Measurements from ENCODE around the gene PAPOLB. TPM values are rescaled to one million over a fixed set of nuclear protein-coding genes. Genes with fewer than 3 reads are reported as not detected.

PAPOLB gene
- total and polyA plus RNA-seq, 8 donors = 0.37 TPM; not detected in 7

DNA sequence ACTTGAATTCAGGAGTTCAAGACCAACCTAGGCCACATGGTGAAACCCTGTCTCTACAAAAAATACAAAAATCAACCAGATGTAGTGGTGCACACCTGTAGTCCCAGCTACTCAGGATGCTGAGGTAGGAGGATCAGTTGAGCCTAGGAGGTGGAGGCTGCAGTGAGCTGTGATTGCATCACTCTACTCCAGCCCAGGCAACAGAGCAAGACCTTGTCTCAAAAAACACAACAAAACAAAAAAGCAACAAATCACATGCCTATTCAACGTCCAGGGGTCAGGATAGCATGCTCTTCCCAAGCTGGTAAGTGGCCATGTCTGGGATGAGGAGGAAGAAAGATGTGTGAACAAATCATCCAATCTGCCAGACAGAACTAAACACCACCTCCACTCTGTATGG, 27.9 kb upstream of the PAPOLB start:
- DNase-seq = no peak
- Histone ChIP-seq H3K4me3 (no peak overlapping the region), H3K4me1 (no peaks in the 10 kb centered on the region), H3K27me3 (peaks cover 0 to 9% (median 0%) of the 10 kb centered on the region in 3 donors), H3K36me3 (no peaks in the 10 kb centered on the region), H3K9me3 (peaks cover 0 to 13% (median 8%) of the 10 kb centered on the region in 4 donors), H3K27ac (no peak overlapping the region)
- TF ChIP-seq, protein P1, sequence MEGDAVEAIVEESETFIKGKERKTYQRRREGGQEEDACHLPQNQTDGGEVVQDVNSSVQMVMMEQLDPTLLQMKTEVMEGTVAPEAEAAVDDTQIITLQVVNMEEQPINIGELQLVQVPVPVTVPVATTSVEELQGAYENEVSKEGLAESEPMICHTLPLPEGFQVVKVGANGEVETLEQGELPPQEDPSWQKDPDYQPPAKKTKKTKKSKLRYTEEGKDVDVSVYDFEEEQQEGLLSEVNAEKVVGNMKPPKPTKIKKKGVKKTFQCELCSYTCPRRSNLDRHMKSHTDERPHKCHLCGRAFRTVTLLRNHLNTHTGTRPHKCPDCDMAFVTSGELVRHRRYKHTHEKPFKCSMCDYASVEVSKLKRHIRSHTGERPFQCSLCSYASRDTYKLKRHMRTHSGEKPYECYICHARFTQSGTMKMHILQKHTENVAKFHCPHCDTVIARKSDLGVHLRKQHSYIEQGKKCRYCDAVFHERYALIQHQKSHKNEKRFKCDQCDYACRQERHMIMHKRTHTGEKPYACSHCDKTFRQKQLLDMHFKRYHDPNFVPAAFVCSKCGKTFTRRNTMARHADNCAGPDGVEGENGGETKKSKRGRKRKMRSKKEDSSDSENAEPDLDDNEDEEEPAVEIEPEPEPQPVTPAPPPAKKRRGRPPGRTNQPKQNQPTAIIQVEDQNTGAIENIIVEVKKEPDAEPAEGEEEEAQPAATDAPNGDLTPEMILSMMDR (IDR thresholded peaks at IDR 0.05) = no peak
- no peak for TF ChIP-seq EP300 (IDR thresholded peaks at IDR 0.05)
- no peak for TF ChIP-seq POLR2A (IDR thresholded peaks at IDR 0.05)
- no peak for TF ChIP-seq POLR2AphosphoS5 (IDR thresholded peaks at IDR 0.05)
- intact Hi-C loops (cut with DNase I; ENCODE audit: low total_unique reads) = no loop called here
- WGBS, 5 donors = 22 to 50% (median 30%) methylated on average over 1 of the region's 1 CpG

DNA sequence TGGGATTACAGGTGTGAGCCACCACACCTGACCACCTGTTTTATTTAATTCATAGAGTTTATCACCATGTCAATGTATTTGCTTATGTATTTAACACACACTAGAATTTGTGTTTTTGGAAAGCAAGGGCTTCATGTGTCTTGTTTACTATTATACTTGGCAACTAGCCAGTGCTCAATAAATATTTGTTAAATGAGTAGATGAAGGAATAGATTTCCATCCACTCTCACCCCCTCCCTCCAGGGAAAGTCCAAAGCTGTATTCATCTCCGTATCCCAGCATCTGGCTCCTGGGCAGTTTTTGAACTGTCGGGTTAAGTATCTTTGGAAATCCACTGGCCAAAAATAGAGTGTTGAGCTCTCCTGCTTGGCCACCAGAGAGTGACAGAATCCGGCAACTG, 26.3 kb upstream of the PAPOLB start:
- H3K36me3 ChIP-seq = no peaks in the 10 kb centered on the region
- intact Hi-C loops (cut with DNase I; ENCODE audit: low total_unique reads) = no loop called here
- no peak overlapping the region for H3K27ac ChIP-seq
- no peak overlapping the region for H3K4me3 ChIP-seq
- TF ChIP-seq POLR2AphosphoS5 (IDR thresholded peaks at IDR 0.05) = no peak
- WGBS, 5 donors = 55 to 71% (median 60%) methylated on average over 3 of the region's 3 CpGs
- H3K4me1 ChIP-seq = peaks cover 3 to 8% (median 5%) of the 10 kb centered on the region in 4 donors
- peaks cover 0 to 22% (median 11%) of the 10 kb centered on the region in 3 donors for H3K27me3 ChIP-seq
- no peak for DNase-seq
- no peaks in the 10 kb centered on the region for H3K9me3 ChIP-seq

DNA sequence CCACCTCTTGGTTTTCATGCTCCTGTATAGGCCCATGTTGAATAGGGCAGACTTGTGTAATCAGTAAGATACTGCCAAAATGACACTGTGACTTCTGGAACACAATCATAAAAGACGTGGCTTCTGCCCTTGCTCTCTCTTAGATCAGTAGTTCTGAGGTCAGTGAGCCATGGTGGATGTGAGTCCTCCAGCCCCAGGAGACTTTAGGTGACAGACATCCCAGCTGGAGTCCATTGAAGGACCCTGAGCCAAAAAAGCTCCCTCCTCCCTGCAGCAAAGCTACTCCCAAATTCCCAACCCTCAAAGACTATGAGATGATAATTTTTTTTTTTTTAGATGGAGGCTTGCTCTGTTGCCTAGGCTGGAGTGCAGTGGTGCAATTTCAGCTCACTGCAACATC, 24.8 kb upstream of the PAPOLB start:
- no peak for TF ChIP-seq EP300 (IDR thresholded peaks at IDR 0.05)
- no peak for TF ChIP-seq POLR2A (IDR thresholded peaks at IDR 0.05)
- no peak for TF ChIP-seq POLR2AphosphoS5 (IDR thresholded peaks at IDR 0.05)
- TF ChIP-seq, protein P1 (IDR thresholded peaks at IDR 0.05) = no peak
- 33 to 79% (median 61%) methylated on average over 1 of the region's 1 CpG for WGBS, 5 donors
- Histone ChIP-seq H3K27ac (no peak overlapping the region), H3K27me3 (peaks cover 0 to 37% (median 19%) of the 10 kb centered on the region in 3 donors), H3K4me3 (no peak overlapping the region), H3K4me1 (peaks cover 11 to 22% (median 18%) of the 10 kb centered on the region in 4 donors), H3K9me3 (no peaks in the 10 kb centered on the region), H3K36me3 (no peaks in the 10 kb centered on the region)
- intact Hi-C loops (cut with DNase I; ENCODE audit: low total_unique reads) = no loop called here
- DNase-seq = no peak

DNA sequence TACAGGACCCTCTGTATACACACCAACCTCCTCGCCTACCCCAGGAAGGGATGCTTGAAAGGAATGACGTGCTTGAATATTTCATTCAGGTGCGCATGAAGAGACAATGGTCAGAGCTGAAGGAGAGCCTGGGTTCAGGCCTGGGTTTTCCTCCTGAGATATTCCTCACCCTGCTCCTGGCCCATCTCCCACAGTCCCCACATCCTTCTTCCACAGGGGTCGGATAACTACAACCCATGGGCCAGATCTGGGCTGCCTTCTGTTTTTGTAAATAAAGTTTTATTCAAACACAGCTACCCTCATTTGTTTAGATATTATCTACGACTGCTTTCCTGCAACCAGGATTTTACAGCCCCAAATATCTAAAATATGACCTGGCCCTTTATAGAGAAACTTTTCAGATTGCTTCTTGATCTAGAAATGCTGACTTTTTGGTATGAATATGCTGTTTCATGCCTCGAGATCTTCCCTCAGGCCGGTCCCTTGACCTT, 23.5 kb upstream of the PAPOLB start:
- Histone ChIP-seq H3K4me3 (no peak overlapping the region), H3K27ac (no peak overlapping the region), H3K9me3 (no peaks in the 10 kb centered on the region), H3K4me1 (peaks cover 11 to 22% (median 19%) of the 10 kb centered on the region in 4 donors), H3K27me3 (peaks cover 0 to 44% (median 19%) of the 10 kb centered on the region in 3 donors), H3K36me3 (no peaks in the 10 kb centered on the region)
- intact Hi-C loops (cut with DNase I; ENCODE audit: low total_unique reads) = no loop called here
- TF ChIP-seq, protein P1 (IDR thresholded peaks at IDR 0.05) = no peak
- TF ChIP-seq POLR2AphosphoS5 (IDR thresholded peaks at IDR 0.05) (no peak), EP300 (IDR thresholded peaks at IDR 0.05) (no peak), POLR2A (IDR thresholded peaks at IDR 0.05) (no peak)
- 79 to 90% (median 90%) methylated on average over 7 of the region's 7 CpGs for WGBS, 5 donors
- DNase-seq = no peak

DNA sequence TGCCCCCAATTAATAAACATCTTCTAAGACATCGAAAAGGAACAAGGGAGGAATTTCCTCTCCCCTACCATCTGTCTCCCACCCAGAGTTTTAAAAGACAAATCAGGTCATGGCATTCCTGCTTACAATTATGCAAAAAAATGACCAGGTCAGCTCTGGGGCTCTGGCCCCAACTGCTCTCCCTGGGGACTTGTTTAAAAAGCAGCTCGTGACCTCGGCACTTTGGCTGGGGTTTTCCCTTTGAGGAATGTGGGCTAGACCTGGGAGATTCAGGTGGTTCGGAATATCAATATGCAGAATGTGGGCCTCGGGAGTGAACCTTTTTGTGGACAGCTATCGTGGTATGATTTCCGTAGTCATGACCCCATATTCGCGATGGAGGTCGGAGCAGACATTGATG, 22.3 kb upstream of the PAPOLB start:
- no peak for DNase-seq
- intact Hi-C loops (cut with DNase I; ENCODE audit: low total_unique reads) = no loop called here
- WGBS, 5 donors = 74 to 79% (median 78%) methylated on average over 8 to 10 of the region's 10 CpGs
- peaks cover 0 to 39% (median 19%) of the 10 kb centered on the region in 3 donors for H3K27me3 ChIP-seq
- no peaks in the 10 kb centered on the region for H3K36me3 ChIP-seq
- peaks cover 11 to 22% (median 19%) of the 10 kb centered on the region in 4 donors for H3K4me1 ChIP-seq
- no peaks in the 10 kb centered on the region for H3K9me3 ChIP-seq
- TF ChIP-seq POLR2AphosphoS5 (IDR thresholded peaks at IDR 0.05) = no peak
- no peak for TF ChIP-seq EP300 (IDR thresholded peaks at IDR 0.05)
- TF ChIP-seq POLR2A (IDR thresholded peaks at IDR 0.05) = no peak
- TF ChIP-seq, protein P1 (IDR thresholded peaks at IDR 0.05) = no peak
- no peak overlapping the region for H3K27ac ChIP-seq
- H3K4me3 ChIP-seq = peak overlapping the region in 2 of 4 donors; percentile 64 to 67
